HG02870 (cell line): ENCODE measurements around the gene MAP7D1.
"Not testable (repeated sequence)": the region's sequence is repeated elsewhere in the genome, so short reads cannot be mapped to it uniquely, and the experiment has no call there.

ENCODE experiments used
- ATAC-seq: cut with Tn5 transposase; IDR thresholded peaks from one replicate; pipeline ENCODE4 v1.9.1; 2021; ENCODE audit warnings: mild to moderate bottlenecking, moderate library complexity; ENCODE audit not compliant: unreplicated experiment

The MAP7D1 gene

DNA sequence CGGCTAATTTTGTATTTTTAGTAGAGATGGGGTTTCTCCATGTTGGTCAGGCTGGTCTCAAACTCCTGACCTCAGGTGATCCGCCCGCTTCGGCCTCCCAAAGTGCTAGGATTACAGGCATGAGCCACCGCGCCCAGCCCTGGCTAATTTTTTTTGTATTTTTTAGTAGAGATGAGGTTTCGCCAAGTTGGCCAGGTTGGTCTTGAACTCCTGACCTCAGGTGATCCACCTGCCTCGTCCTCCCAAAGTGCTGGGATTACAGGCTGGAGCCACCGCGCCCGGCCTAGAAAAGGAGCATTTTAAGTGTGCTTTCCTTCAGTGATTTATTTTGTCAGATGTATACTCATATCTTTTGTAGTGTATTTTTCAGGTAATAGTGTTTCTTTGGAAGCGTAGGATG is 74.3 kb downstream of the MAP7D1 start:
- not testable (repeated sequence) for ATAC-seq
